BJ (cell line): Measurements from ENCODE around the gene TCF3. TPM values are rescaled to one million over a fixed set of nuclear protein-coding genes. Genes with fewer than 3 reads are reported as not detected.

Source experiments
- CTCF ChIA-PET: fragments of 350-600 bp; formaldehyde crosslinking; extraction: SDS; loops from one replicate; lab custom pipeline; 2021; ENCODE audit warnings: antibody characterized with exemption, inconsistent platforms; lab: Yijun Ruan, JAX
- POLR2A ChIA-PET: fragments of 300-600 bp; sonication (Branson Sonifier 250); formaldehyde crosslinking; extraction: SDS; loops from one replicate; lab custom pipeline; 2021; ENCODE audit warnings: antibody characterized with exemption; lab: Charles Lee
- DNase-seq: peaks from one replicate; pipeline ENCODE4 v3.0.0-alpha.2; 2011; ENCODE audit warnings: low read depth
- H3K27me3 ChIP-seq: 2 replicates; pipeline ENCODE4 v1.6.0; 2011; ENCODE audit warnings: low read length; ENCODE audit not compliant: control insufficient read depth, insufficient read depth
- H3K36me3 ChIP-seq: 2 replicates; pipeline ENCODE4 v1.5.1; 2011; ENCODE audit warnings: low read length; ENCODE audit not compliant: control insufficient read depth, insufficient read depth
- H3K4me3 ChIP-seq: 2 replicates; pipeline ENCODE4 v1.5.1; 2011; ENCODE audit warnings: low read depth, mild to moderate bottlenecking, control low read depth, low read length
- CTCF ChIP-seq: IDR thresholded peaks from 2 replicates; pipeline ENCODE4 v1.5.1; 2011; ENCODE audit warnings: low read depth, mild to moderate bottlenecking, control low read depth, inconsistent platforms, low read length, moderate library complexity; ENCODE audit not compliant: insufficient read depth
- polyA plus RNA-seq: library from polyadenylated mRNA; depleted of rRNA; stranded (reverse); fragments of >200 nt; gene quantifications from 2 replicates; pipeline ENCODE4 v1.2.3, GENCODE V29; 2011

Gene TCF3
- polyA plus RNA-seq, 1 experiment: 49.8 TPM

GRCh38 chr19:1582201-1582600, 70.2 kb downstream of the TCF3 start:
- no peaks in the 10 kb centered on the region for H3K27me3 ChIP-seq
- CTCF ChIA-PET: no interaction called here
- H3K4me3 ChIP-seq: no peak overlapping the region
- peaks cover 33% of the 10 kb centered on the region for H3K36me3 ChIP-seq
- no peak for TF ChIP-seq CTCF
- POLR2A ChIA-PET: no interaction called here
- DNase-seq: no peak

- H3K4me3 ChIP-seq: no peak overlapping the region
- DNase-seq: no peak
- POLR2A ChIA-PET: no interaction called here
- H3K36me3 ChIP-seq: peaks cover 35% of the 10 kb centered on the region
- TF ChIP-seq CTCF: no peak
- CTCF ChIA-PET: no interaction called here
- H3K27me3 ChIP-seq: no peaks in the 10 kb centered on the region
Measured at GRCh38 chr19:1580957-1581356, 71.5 kb downstream of the TCF3 start.

- Histone ChIP-seq H3K27me3 (no peaks in the 10 kb centered on the region), H3K4me3 (no peak overlapping the region), H3K36me3 (peaks cover 35% of the 10 kb centered on the region)
- TF ChIP-seq CTCF: no peak
- ChIA-PET POLR2A (no interaction called here), CTCF (no interaction called here)
- no peak for DNase-seq
Measured at GRCh38 chr19:1580382-1580781, 72.0 kb downstream of the TCF3 start.

- Histone ChIP-seq H3K27me3 (no peaks in the 10 kb centered on the region), H3K36me3 (peaks cover 31% of the 10 kb centered on the region), H3K4me3 (no peak overlapping the region)
- DNase-seq: no peak
- ChIA-PET POLR2A (no interaction called here), CTCF (interaction anchor here (2.3 kb wide), 1 partner anchor 33 kb away, joined by 8 read pairs; no protein-coding TSS in a partner anchor)
- TF ChIP-seq CTCF: no peak
Measured at GRCh38 chr19:1579222-1579621, 73.2 kb downstream of the TCF3 start.

GRCh38 chr19:1577929-1578618, 74.3 kb downstream of the TCF3 start:
- ChIA-PET CTCF (interaction anchor here (1.3 to 2.3 kb wide), 3 partner anchors 10 to 95 kb away, joined by 3 to 8 read pairs (median 3); no protein-coding TSS in a partner anchor), POLR2A (no interaction called here)
- Histone ChIP-seq H3K27me3 (no peaks in the 10 kb centered on the region), H3K36me3 (peaks cover 28% of the 10 kb centered on the region), H3K4me3 (no peak overlapping the region)
- no peak for DNase-seq
- no peak for TF ChIP-seq CTCF
